ENCODE data around the gene CDC20B.
"Not testable (repeated sequence)": the region's sequence is repeated elsewhere in the genome, so short reads cannot be mapped to it uniquely, and the experiment has no call there.

The CDC20B gene

DNA sequence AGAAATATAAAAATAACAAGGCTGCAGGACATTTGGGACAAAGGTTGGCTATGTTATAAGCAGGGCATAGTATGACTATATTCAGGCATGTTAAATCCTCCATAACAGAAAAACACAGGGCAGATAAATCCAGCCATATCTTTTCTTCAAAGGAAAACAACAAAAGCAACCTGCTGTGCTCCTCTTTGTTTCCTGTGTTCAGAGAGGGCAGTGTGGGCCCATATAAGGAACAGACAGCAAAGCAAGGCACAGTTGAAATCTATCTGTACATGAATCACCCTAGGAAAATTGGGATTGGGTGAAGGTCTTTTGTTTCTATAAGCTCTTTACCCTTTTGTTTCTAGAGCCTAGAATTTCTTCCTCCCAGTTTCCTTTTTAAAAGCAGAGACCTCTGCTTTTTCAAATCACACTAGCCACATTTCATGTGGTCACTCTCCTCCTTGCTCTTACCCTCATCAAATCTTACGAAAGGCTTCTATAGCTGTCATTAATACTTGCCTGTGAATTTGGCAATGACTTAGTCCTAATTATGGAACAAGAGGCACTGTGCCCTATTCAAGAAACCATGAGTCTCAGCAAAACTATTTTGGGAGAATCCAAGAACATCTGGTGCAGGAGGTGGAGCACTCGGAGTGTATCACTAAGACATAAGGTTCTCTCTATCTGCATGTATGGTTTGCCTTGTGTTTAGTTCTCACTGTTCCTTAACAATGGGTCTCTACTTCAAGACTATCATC is 68.8 kb downstream of the CDC20B start:
- peak; percentile 38 for DNase-seq

DNA sequence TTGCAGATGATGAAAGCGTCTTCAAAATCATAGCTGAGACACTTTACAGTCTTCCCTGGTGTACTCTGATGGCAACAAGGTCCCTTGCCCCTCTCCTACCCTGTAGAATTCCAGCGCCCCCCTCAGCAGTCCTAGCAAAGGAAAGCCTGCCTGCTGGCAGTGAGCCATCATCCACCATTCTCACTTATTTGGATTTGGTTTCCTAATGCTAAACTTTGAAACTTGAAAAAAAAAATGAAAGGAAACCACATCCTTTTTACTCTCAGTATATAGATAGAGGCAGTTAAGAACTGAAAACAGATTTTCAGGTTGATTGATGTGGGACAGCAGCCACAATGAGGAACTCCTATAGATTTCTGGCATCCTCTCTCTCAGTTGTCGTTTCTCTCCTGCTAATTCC is 70.6 kb downstream of the CDC20B start, which contains the start of gene GZMA:
GZMA (plus strand) TSS at position 299 of the 400 bp plus-strand sequence; CDS start at position 336, 37 bp downstream.
- peak; percentile 63 for DNase-seq

DNA sequence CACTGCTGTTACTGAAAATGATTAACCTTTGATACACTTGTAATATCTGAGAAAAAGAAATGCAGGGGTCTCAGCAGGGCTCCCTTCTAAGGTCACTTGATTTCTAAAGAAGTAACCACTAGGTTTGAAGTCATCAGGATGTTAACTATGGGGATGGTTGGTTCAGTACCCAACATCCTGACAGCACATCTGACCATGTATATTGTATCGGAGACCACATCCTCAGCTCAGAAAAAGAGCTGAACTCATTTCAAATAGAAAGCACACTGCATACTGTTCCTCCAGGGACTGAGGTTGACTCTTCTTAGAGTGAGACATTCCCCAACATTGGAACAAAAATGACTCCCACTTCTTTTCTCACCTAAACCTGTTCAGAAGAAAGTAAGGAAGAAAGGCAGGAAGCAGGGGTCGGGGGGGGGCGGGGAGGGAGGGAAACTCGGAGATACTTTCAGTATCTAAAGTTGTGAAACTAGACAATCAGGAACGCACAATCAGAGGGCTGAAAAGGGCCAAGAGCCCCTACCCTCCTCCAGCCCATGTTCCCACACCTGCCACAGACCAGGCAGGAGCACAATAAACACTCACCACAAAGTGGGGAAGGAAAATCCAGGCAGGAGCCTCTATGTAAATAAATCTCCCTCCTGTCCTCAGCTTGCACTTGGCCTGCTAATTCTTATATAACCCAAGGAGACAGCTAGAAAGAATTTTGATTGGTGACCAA is 71.3 kb downstream of the CDC20B start:
- peak; percentile 51 for DNase-seq

DNA sequence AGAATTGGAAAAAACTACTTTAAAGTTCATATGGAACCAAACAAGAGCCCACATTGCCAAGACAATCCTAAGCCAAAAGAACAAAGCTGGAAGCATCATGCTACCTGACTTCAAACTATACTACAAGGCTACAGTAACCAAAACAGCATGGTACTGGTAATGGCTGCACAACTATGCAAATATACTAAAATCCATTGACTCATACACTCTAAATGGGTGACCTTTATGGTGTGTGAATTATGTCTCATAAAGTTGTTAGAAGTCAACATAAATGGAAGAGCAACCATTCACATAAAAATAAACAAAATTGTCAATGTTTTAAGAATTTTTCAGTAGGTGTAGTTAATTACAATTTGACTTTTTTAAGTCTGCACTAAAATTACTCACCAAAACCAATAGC is 71.8 kb downstream of the CDC20B start:
- DNase-seq: not testable (repeated sequence)

- DNase-seq: peak; percentile 61
These were observed 76.1 kb downstream of the CDC20B start for GRCh38 chr5:55096861-55097260.

DNA sequence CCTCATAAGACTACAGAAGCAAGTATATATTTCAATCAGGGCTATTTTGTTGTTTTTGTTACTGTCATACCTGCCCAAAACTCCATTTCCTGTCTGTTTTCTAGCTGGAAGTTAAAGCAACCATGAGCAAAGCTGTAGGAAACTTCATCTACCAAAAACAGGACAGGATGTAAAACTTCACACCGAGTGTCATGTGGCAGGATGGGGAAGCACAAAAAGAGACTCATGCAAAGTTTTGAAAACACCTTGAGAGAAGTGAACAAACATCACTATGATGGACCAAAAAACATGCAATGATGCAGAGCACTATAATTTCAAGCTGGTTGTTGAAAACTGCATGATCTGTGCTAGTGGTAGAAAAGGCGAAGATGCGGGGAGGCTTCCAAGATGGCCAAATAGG is 76.8 kb downstream of the CDC20B start:
- DNase-seq: peak; percentile 42

GRCh38 chr5:55091011-55091410 is 82.0 kb downstream of the CDC20B start:
- not testable (repeated sequence) for DNase-seq

GRCh38 chr5:55089301-55089700 is 83.7 kb downstream of the CDC20B start:
- DNase-seq: not testable (repeated sequence)

- no peak for DNase-seq
These were observed 91.4 kb downstream of the CDC20B start for GRCh38 chr5:55081541-55081940.

DNA sequence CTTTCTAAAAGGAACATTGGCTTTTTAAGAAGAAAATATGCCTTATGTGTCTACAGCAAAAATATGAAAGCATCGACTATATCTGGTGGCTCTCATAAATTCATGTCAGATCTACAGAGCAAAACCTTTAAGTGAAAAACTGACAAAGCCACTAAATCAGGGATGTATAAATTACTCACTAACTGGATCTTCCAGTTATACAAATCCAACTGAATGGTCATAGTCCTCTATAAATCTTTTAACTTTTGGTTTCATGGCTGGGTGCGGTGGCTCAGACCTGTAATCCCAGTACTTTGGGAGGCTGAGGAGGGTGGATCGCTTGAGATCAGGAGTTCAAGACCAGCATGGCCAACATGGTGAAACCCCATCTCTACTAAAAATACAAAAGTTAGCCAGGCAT is 99.8 kb downstream of the CDC20B start:
- no peak for DNase-seq

GRCh38 chr5:55072666-55073065 is 100.3 kb downstream of the CDC20B start:
- peak; percentile 58 for DNase-seq

- DNase-seq: no peak
These were observed 101.6 kb downstream of the CDC20B start for GRCh38 chr5:55071413-55071812.

DNA sequence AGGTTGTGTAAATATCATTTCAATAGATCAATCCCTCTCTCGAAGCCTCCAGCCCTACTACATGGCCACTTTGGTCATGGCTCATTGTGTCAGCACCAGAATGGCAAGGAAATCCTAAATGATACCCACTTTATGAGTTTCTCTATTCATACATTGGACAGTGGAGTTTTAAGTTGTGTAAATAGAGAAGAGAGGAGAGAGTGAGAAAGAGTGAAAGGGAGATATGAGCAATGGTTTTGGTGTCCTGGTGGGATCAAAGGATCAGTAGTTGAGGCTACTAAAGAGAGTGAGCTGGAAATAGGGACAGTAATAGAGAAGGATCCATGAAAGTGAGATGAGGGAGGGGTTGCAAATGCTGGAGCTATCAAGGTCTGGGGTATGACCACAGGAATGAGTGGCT is 102.0 kb downstream of the CDC20B start:
- no peak for DNase-seq

DNA sequence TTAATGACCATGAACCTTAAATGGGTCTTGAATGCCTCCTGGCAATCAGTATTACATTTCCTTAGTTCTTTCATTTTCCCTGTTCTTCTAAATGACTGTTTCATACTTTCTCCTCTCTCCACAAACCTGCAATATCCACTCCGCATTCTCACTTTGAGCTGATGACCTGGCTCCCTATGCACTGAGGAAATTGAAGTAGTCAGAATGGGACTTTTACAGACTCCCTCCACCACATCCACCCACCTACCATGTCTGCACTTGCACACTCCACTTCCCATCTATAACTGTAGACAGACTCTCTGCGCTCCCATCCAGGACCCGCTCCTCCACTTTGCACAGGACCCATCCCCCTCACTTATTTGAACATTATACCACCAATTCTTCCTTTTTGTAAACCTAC is 106.7 kb downstream of the CDC20B start:
- DNase-seq: no peak

DNA sequence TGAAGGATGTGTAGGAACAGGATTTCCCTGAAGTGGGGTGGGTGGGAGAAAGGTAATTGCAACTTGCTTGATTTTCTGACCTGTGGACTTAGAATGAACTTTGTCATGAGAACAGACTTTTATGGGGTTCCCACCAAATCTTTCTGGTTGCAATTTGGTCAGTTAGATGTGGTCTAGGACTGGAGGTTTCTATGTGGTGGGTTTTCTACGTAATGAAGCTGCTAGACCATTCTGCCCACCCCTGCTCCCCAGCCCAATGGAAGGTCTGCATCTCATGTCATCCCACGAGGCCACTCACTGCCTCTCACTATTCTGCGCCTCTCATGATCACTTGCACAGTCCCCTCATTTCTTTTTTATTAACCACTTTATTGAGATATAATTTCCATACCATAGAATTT is 108.5 kb downstream of the CDC20B start:
- no peak for DNase-seq

GRCh38 chr5:55063899-55064298 is 109.1 kb downstream of the CDC20B start:
- no peak for DNase-seq

DNA sequence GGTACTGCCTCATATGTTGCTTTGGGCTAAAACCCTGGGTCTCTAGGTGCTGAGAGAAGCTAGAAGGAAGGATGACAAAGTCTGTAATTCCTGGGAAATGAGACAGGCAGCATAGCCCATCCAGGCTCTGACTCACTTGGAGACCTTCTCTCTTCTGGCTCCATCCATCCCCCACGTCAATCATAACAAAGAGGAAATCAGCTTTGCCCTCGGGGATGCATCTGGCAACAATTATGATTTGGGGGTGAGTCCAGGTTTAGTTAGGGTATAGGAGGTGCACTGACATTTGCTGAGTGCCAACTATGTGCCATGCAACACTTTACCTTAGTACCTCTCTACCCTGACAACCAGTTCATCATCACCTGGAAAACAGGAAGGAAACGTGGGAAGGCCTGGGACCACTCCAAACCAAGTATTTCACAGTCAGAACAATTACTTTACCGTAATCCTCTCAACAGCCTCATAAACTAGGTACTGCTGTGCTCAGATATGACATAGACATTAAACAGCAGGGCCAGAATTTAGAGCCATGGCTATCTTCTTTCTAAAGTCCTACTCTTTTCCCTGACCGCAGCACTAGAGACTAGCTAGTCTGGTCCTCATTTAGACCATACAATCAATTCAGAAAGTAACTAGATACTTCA is 109.6 kb downstream of the CDC20B start:
- no peak for DNase-seq

Measured in CD4-positive, alpha-beta T cell treated with Interleukin-17A for 1 hour (primary cell).